Measurements from ENCODE around the gene MAGEA2B.
"Not testable (repeated sequence)": the region's sequence is repeated elsewhere in the genome, so short reads cannot be mapped to it uniquely, and the experiment has no call there.

Gene MAGEA2B, protein sequence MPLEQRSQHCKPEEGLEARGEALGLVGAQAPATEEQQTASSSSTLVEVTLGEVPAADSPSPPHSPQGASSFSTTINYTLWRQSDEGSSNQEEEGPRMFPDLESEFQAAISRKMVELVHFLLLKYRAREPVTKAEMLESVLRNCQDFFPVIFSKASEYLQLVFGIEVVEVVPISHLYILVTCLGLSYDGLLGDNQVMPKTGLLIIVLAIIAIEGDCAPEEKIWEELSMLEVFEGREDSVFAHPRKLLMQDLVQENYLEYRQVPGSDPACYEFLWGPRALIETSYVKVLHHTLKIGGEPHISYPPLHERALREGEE

DNA sequence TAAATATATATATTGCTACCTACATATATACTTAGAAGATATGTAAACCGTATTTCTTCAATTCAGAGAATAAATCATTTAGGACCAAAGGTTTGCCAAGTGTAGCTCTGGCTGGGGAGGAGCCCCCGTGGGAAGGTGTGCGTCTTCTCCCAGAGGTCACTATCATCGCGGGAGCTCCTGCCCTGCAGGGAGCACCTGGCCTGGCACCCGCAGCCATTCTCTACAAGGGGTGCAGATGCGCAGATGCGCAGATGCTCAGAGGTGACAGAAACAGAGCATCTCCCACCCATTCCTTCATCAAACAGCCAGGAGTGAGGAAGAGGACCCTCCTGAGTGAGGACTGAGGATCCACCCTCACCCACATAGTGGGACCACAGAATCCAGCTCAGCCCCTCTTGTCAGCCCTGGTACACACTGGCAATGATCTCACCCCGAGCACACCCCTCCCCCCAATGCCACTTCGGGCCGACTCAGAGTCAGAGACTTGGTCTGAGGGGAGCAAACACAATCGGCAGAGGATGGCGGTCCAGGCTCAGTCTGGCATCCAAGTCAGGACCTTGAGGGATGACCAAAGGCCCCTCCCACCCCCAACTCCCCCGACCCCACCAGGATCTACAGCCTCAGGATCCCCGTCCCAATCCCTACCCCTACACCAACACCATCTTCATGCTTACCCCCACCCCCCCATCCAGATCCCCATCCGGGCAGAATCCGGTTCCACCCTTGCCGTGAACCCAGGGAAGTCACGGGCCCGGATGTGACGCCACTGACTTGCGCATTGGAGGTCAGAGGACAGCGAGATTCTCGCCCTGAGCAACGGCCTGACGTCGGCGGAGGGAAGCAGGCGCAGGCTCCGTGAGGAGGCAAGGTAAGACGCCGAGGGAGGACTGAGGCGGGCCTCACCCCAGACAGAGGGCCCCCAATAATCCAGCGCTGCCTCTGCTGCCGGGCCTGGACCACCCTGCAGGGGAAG lies at the start of gene MAGEA2B:
Gene MAGEA2B (plus strand): TSS at position 814 of the 973 bp plus-strand sequence. CDS start 2,479 bp downstream, outside the sequence.
- not testable (repeated sequence) for DNase-seq (ENCODE audit: low read depth)

DNA sequence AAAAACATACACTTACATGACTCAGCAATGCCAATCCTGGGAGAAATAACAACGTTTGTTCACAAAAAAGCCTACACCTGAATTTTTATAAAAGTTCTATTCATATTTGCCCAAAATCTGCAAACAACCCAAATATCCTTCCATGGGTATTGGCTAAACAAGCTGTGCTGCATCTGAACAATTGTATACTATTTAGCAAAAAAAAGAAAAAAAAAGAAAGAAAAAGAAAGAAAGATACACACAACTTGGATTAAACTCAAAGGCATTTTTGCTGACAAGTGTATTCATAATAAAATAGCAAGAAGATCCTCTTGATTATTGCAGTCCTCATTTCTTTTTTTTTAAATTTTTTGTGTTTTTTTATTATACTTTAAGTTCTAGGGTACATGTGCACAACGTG lies 40.3 kb upstream of the MAGEA2B start:
- DNase-seq (ENCODE audit: low read depth), result no peak

DNA sequence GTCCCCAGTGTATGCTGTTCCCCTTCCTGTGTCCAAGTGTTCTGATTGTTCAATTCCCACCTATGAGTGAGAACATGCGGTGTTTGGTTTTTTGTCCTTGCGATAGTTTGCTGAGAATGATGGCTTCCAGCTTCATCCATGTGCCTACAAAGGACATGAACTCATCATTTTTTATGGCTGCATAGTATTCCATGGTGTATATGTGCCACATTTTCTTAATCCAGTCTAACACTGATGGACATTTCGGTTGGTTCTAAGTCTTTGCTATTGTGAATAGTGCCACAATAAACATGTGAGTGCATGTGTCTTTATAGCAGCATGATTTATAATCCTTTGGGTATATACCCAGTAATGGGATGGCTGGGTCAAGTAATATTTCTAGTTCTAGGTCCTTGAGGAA lies 39.8 kb upstream of the MAGEA2B start:
- DNase-seq (ENCODE audit: low read depth), result not testable (repeated sequence)

DNA sequence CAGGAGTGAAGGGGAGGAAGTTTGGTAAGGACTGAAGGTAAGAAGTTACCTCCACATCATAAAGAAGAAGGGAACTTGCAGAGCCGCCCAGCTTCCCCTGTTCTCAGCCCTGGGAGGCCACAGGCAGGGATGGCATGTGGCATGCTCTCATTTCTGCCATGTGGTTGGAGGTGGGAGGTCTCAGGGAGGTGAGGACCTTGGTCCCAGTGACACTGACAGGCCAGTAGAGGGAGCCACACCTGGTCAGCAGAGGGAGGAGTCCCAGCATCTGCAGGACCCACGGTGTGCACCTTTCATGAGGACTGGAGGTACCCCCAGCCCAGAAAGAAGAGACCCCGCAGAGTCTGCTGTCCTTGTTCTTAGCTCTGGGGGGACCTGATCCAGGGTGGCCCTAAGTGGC lies 33.4 kb upstream of the MAGEA2B start:
- DNase-seq (ENCODE audit: low read depth), result not testable (repeated sequence)

DNA sequence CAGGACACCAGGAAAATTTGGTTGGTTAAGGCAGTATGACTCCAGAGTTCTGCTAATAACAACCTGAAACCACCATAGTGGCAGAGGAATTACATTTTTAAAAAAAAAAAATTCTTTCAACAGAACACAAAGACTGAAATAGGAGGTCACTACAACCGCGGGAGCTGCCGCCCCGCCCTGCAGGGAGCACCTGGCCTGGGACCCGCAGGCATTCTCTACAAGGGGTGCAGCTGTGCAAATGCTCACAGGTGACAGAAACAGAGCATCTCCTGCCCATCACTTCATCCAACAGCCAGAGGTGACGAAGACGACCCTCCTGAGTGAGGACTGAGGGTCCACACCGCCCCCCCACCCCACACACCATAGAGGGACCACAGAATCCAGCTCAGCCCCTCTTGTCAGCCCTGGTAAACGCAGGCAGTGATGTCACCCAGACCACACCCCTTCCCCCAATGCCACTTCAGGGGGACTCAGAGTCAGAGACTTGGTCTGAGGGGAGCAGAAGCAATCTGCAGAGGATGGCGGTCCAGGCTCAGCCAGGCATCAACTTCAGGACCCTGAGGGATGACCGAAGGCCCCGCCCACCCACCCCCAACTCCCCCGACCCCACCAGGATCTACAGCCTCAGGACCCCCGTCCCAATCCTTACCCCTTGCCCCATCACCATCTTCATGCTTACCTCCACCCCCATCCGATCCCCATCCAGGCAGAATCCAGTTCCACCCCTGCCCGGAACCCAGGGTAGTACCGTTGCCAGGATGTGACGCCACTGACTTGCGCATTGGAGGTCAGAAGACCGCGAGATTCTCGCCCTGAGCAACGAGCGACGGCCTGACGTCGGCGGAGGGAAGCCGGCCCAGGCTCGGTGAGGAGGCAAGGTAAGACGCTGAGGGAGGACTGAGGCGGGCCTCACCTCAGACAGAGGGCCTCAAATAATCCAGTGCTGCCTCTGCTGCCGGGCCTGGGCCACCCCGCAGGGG lies 16.2 kb upstream of the MAGEA2B start, which contains the start of gene MAGEA3:
Gene MAGEA3 (plus strand): TSS at position 843 of the 980 bp plus-strand sequence. CDS start 2,039 bp downstream, outside the sequence.
- DNase-seq (ENCODE audit: low read depth), result not testable (repeated sequence)

DNA sequence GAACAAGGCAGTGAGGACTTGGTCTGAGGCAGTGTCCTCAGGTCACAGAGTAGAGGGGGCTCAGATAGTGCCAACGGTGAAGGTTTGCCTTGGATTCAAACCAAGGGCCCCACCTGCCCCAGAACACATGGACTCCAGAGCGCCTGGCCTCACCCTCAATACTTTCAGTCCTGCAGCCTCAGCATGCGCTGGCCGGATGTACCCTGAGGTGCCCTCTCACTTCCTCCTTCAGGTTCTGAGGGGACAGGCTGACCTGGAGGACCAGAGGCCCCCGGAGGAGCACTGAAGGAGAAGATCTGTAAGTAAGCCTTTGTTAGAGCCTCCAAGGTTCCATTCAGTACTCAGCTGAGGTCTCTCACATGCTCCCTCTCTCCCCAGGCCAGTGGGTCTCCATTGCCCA lies 14.0 kb upstream of the MAGEA2B start:
- not testable (repeated sequence) for DNase-seq (ENCODE audit: low read depth)

DNA sequence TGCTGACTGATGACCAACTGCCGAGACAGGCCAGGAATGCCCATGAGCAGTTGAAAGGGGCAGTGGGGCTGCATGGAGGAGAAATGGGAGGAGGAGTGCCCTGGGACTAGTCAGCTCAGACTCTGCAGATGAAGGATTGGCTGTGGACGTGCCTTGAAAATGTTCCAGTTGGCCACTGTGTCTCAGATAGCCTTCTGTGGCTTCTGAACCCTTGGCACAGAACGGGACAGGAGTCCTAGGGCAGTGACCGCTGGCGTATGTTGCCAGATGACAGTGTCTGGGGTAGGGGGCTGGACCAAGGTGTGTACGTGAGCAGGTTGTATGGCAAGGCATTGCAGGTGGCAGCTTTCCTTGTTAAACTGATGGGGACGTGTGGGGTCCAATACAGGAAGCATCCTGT lies 7.9 kb upstream of the MAGEA2B start:
- DNase-seq (ENCODE audit: low read depth), result not testable (repeated sequence)

DNA sequence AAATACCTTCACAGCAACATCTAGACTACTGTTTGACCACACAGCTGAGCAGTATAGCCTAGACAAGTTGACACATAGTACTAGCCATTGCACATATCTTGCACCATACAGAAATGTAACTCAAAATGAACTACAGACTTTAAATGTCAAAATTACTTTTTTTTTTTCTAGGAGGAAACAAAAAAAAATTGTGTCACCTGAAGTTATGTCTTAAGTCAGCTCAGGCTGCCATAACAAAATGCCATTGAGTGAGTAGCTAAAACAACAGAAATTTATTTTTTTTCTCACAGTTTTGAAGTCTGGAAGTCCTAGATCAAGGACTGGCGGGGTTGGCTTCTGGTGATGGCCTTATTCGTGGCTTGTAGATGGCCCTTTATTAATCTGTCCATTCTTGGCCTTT lies 5.3 kb upstream of the MAGEA2B start, which contains the start of gene CSAG2:
Gene CSAG2 (minus strand): TSS at position 101 of the 400 bp plus-strand sequence. CDS start 161 bp downstream, outside the sequence.
- DNase-seq (ENCODE audit: low read depth), result not testable (repeated sequence)

DNA sequence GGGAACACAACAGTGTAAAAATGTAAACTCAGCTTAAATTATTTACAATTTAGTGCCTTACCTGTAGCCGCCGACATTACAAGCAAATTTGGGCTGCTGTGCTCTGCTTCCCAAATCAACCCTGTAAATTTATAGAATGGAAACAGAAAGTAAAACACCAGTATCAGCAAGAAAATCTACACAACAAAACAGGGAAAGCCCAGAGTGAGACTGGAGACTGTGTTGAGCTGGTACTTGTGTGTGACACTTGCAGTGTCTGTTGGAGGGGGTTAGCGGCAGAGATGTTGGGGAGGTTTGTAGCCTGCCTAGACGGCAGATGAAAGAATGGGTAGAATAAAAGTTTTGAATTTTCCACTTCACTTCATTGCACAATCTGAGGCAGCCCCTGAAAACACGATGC lies 1.2 kb upstream of the MAGEA2B start:
- not testable (repeated sequence) for DNase-seq (ENCODE audit: low read depth)

DNA sequence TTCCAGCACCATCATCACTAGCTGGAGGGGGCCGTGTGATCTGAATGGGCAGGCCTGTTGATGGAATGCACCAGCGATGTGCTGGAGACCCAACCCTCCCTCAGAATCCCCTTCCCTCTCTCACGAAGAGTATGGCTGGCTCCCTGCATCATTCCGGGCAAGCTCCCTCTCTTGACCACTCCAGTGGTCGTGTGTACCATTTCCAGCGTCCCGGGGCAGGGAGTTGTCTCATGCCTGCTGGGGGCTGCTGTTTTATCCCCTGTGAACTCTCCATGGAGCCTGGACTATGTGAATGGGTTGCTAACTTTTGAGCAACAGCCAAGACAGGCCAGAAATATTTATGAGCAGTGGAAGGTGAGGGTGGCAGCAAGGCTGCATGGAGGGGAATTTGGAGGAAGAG lies 11.0 kb downstream of the MAGEA2B start:
- DNase-seq (ENCODE audit: low read depth), result no peak

DNA sequence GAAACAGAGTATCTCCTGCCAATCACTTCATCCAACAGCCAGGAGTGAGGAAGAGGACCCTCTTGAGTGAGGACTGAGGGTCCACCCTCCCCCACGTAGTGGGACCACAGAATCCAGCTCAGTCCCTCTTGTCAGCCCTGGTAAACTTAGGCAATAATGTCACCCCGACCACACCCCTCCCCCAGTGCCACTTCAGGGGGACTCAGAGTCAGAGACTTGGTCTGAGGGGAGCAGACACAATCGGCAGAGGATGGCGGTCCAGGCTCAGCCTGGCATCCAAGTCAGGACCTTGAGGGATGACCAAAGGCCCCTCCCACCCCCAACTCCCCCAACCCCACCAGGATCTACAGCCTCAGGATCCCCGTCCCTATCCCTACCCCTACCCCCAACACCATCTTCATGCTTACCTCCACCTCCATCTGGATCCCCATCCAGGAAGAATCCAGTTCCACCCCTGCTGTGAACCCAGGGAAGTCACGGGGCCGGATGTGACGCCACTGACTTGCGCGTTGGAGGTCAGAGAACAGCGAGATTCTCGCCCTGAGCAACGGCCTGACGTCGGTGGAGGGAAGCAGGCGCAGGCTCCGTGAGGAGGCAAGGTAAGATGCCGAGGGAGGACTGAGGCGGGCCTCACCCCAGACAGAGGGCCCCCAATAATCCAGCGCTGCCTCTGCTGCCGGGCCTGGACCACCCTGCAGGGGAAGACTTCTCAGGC lies 19.0 kb downstream of the MAGEA2B start, which contains the start of the genes CSAG1 and MAGEA12:
Gene CSAG1 (minus strand): TSS at position 461 of the 715 bp plus-strand sequence. CDS start 1,261 bp downstream, outside the sequence.
Gene MAGEA12 (plus strand): TSS at position 497 of the 715 bp plus-strand sequence. CDS start 2,405 bp downstream, outside the sequence.
- no peak for DNase-seq (ENCODE audit: low read depth)

DNA sequence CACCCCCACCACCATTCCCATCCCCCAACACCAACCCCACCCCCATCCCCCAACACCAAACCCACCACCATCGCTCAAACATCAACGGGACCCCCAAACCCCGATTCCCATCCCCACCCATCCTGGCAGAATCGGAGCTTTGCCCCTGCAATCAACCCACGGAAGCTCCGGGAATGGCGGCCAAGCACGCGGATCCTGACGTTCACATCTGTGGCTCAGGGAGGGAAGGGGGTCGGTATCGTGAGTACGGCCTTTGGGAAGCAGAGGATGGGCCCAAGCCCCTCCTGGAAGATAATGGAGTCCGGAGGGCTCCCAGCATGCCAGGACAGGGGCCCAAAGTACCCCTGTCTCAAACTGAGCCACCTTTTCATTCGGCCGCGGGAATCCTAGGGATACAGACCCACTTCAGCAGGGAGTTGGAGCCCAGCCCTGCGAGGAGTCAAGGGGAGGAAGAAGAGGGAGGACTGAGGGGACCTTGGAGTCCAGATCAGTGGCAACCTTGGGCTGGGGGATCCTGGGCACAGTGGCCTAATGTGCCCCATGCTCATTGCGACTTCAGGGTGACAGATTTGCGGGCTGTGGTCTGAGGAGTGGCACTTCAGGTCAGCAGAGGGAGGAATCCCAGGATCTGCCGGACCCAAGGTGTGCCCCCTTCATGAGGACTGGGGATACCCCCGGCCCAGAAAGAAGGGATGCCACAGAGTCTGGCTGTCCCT lies 19.9 kb downstream of the MAGEA2B start:
- not testable (repeated sequence) for DNase-seq (ENCODE audit: low read depth)

DNA sequence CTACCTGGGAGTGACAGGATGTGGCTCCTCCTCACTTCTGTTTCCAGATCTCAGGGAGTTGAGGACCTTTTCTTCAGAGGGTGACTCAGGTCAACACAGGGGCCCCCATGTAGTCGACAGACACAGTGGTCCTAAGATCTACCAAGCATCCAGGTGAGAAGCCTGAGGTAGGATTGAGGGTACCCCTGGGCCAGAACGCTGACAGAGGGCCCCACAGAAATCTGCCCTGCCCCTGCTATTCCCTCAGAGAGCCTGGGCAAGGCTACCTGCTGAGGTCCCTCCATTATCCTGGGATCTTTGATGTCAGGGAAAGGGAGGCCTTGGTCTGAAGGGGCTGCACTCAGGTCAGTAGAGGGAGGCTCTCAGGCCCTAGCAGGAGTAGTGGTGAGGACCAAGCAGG lies 20.7 kb downstream of the MAGEA2B start:
- DNase-seq (ENCODE audit: low read depth), result no peak

DNA sequence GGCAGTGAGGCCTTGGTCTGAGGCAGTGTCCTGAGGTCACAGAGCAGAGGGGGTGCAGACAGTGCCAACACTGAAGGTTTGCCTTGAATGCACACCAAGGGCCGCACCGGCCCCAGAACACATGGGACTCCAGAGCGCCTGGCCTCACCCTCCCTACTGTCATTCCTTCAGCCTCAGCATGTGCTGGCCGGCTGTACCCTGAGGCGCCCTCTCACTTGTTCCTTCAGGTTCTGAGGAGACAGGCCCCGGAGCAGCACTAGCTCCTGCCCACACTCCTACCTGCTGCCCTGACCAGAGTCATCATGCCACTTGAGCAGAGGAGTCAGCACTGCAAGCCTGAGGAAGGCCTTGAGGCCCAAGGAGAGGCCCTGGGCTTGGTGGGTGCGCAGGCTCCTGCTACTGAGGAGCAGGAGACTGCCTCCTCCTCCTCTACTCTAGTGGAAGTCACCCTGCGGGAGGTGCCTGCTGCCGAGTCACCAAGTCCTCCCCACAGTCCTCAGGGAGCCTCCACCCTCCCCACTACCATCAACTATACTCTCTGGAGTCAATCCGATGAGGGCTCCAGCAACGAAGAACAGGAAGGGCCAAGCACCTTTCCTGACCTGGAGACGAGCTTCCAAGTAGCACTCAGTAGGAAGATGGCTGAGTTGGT lies 21.6 kb downstream of the MAGEA2B start:
- DNase-seq (ENCODE audit: low read depth), result no peak

DNA sequence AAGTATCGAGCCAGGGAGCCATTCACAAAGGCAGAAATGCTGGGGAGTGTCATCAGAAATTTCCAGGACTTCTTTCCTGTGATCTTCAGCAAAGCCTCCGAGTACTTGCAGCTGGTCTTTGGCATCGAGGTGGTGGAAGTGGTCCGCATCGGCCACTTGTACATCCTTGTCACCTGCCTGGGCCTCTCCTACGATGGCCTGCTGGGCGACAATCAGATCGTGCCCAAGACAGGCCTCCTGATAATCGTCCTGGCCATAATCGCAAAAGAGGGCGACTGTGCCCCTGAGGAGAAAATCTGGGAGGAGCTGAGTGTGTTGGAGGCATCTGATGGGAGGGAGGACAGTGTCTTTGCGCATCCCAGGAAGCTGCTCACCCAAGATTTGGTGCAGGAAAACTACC lies 22.1 kb downstream of the MAGEA2B start:
- not testable (repeated sequence) for DNase-seq (ENCODE audit: low read depth)

DNA sequence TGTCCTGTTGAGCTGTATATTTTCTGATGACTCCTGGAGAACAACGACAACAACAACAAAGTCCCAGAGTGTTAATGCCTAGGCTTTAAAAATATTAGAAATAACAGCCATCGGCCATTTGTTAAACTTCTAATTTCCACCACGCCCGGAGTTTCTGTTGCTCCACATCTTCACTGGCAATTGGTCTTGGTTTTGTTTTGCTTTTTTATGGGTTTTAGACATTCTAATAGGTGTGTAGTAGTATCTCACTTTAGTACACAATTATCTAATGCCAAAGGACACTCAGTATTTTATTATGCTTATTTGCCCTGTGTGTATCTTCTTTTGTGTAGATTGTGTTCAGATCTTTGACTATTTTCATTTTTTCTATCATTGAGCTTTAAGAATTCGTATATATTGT lies 24.1 kb downstream of the MAGEA2B start:
- DNase-seq (ENCODE audit: low read depth), result no peak

DNA sequence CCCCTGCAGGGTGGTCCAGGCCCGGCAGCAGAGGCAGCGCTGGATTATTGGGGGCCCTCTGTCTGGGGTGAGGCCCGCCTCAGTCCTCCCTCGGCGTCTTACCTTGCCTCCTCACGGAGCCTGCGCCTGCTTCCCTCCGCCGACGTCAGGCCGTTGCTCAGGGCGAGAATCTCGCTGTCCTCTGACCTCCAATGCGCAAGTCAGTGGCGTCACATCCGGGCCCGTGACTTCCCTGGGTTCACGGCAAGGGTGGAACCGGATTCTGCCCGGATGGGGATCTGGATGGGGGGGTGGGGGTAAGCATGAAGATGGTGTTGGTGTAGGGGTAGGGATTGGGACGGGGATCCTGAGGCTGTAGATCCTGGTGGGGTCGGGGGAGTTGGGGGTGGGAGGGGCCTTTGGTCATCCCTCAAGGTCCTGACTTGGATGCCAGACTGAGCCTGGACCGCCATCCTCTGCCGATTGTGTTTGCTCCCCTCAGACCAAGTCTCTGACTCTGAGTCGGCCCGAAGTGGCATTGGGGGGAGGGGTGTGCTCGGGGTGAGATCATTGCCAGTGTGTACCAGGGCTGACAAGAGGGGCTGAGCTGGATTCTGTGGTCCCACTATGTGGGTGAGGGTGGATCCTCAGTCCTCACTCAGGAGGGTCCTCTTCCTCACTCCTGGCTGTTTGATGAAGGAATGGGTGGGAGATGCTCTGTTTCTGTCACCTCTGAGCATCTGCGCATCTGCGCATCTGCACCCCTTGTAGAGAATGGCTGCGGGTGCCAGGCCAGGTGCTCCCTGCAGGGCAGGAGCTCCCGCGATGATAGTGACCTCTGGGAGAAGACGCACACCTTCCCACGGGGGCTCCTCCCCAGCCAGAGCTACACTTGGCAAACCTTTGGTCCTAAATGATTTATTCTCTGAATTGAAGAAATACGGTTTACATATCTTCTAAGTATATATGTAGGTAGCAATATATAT lies 39.5 kb downstream of the MAGEA2B start, which contains the start of gene MAGEA2:
Gene MAGEA2 (minus strand): TSS at position 157 of the 965 bp plus-strand sequence. CDS start 2,479 bp downstream, outside the sequence.
- not testable (repeated sequence) for DNase-seq (ENCODE audit: low read depth)

DNA sequence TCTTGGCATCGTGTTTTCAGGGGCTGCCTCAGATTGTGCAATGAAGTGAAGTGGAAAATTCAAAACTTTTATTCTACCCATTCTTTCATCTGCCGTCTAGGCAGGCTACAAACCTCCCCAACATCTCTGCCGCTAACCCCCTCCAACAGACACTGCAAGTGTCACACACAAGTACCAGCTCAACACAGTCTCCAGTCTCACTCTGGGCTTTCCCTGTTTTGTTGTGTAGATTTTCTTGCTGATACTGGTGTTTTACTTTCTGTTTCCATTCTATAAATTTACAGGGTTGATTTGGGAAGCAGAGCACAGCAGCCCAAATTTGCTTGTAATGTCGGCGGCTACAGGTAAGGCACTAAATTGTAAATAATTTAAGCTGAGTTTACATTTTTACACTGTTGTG lies 40.4 kb downstream of the MAGEA2B start:
- not testable (repeated sequence) for DNase-seq (ENCODE audit: low read depth)
